ENCODE results near the gene CPAMD8. TPM values are rescaled to one million over a fixed set of nuclear protein-coding genes. Genes with fewer than 3 reads are reported as not detected.
"Not testable (repeated sequence)": the region's sequence is repeated elsewhere in the genome, so short reads cannot be mapped to it uniquely, and the experiment has no call there.

CPAMD8 gene
- total and polyA plus RNA-seq, 2 experiments from 2014 or later: 7.9 to 17.6 TPM

- H3K9me3 ChIP-seq (ENCODE audit: low read depth): no peaks in the 10 kb centered on the region
- no peak overlapping the region for H3K4me2 ChIP-seq
- no peak overlapping the region for H3K4me3 ChIP-seq
- no peaks in the 10 kb centered on the region for H3K79me2 ChIP-seq
- H3K27me3 ChIP-seq: no peaks in the 10 kb centered on the region
- 85% methylated on average over 4 of the region's 4 CpGs for WGBS (ENCODE audit: low lambda C conversion rate, missing lambda C conversion rate)
- H3K36me3 ChIP-seq (replicated peaks; ENCODE audit: insufficient read depth, low read depth): no peaks in the 10 kb centered on the region
- no peak overlapping the region for H3K27ac ChIP-seq
- H4K20me1 ChIP-seq (ENCODE audit: insufficient read depth, poor library complexity, severe bottlenecking): no peaks in the 10 kb centered on the region
- no peaks in the 10 kb centered on the region for H3K9me2 ChIP-seq (replicated peaks; ENCODE audit: insufficient read depth)
- no peak for DNase-seq (ENCODE audit: low spot score)
- TF ChIP-seq EZH2 (IDR thresholded peaks at IDR 0.05; ENCODE audit: borderline replicate concordance) (no peak), CTCF (IDR thresholded peaks at IDR 0.05; ENCODE audit: poor library complexity) (no peak), EZH2phosphoT487 (IDR thresholded peaks at IDR 0.05; ENCODE audit: low read depth, severe bottlenecking, unreplicated experiment) (no peak)
- no peaks in the 10 kb centered on the region for H3K4me1 ChIP-seq (ENCODE audit: insufficient read depth)
- H2AFZ ChIP-seq: no peak overlapping the region
Observed at GRCh38 chr19:16988661-16989060, 37.9 kb downstream of the CPAMD8 start.

- no peak for DNase-seq (ENCODE audit: low spot score)
- H3K9me3 ChIP-seq (ENCODE audit: low read depth): no peaks in the 10 kb centered on the region
- no peaks in the 10 kb centered on the region for H3K9me2 ChIP-seq (replicated peaks; ENCODE audit: insufficient read depth)
- no peaks in the 10 kb centered on the region for H3K36me3 ChIP-seq (replicated peaks; ENCODE audit: insufficient read depth, low read depth)
- no peaks in the 10 kb centered on the region for H3K27me3 ChIP-seq
- H3K4me2 ChIP-seq: no peak overlapping the region
- no peaks in the 10 kb centered on the region for H3K79me2 ChIP-seq
- TF ChIP-seq CTCF (IDR thresholded peaks at IDR 0.05; ENCODE audit: poor library complexity): no peak
- no peak for TF ChIP-seq EZH2phosphoT487 (IDR thresholded peaks at IDR 0.05; ENCODE audit: low read depth, severe bottlenecking, unreplicated experiment)
- no peak for TF ChIP-seq EZH2 (IDR thresholded peaks at IDR 0.05; ENCODE audit: borderline replicate concordance)
- no peak overlapping the region for H3K4me3 ChIP-seq
- no peak overlapping the region for H3K27ac ChIP-seq
- H4K20me1 ChIP-seq (ENCODE audit: insufficient read depth, poor library complexity, severe bottlenecking): no peaks in the 10 kb centered on the region
- H3K4me1 ChIP-seq (ENCODE audit: insufficient read depth): no peaks in the 10 kb centered on the region
- 100% methylated on average over 2 of the region's 2 CpGs for WGBS (ENCODE audit: low lambda C conversion rate, missing lambda C conversion rate)
- H2AFZ ChIP-seq: no peak overlapping the region
Observed at GRCh38 chr19:16985403-16985802, 41.2 kb downstream of the CPAMD8 start.

- not testable (repeated sequence) for H3K9me2 ChIP-seq (replicated peaks; ENCODE audit: insufficient read depth); H3K4me3 ChIP-seq; H4K20me1 ChIP-seq (ENCODE audit: insufficient read depth, poor library complexity, severe bottlenecking); H3K36me3 ChIP-seq (replicated peaks; ENCODE audit: insufficient read depth, low read depth); H3K27ac ChIP-seq; H3K4me2 ChIP-seq; H2AFZ ChIP-seq; DNase-seq (ENCODE audit: low spot score); H3K4me1 ChIP-seq (ENCODE audit: insufficient read depth); H3K79me2 ChIP-seq; H3K27me3 ChIP-seq; H3K9me3 ChIP-seq (ENCODE audit: low read depth)
- 74% methylated on average over 2 of the region's 2 CpGs for WGBS (ENCODE audit: low lambda C conversion rate, missing lambda C conversion rate)
Observed at GRCh38 chr19:16982586-16982985, 44.0 kb downstream of the CPAMD8 start.

GRCh38 chr19:16978839-16979802, 47.5 kb downstream of the CPAMD8 start:
- H3K9me3 ChIP-seq (ENCODE audit: low read depth): no peaks in the 10 kb centered on the region
- no peaks in the 10 kb centered on the region for H3K79me2 ChIP-seq
- H4K20me1 ChIP-seq (ENCODE audit: insufficient read depth, poor library complexity, severe bottlenecking): no peaks in the 10 kb centered on the region
- WGBS (ENCODE audit: low lambda C conversion rate, missing lambda C conversion rate): 92% methylated on average over 1 of the region's 1 CpG
- no peak overlapping the region for H2AFZ ChIP-seq
- no peaks in the 10 kb centered on the region for H3K36me3 ChIP-seq (replicated peaks; ENCODE audit: insufficient read depth, low read depth)
- H3K4me2 ChIP-seq: no peak overlapping the region
- no peak overlapping the region for H3K27ac ChIP-seq
- no peaks in the 10 kb centered on the region for H3K9me2 ChIP-seq (replicated peaks; ENCODE audit: insufficient read depth)
- TF ChIP-seq CTCF (IDR thresholded peaks at IDR 0.05; ENCODE audit: poor library complexity) (no peak), EZH2phosphoT487 (IDR thresholded peaks at IDR 0.05; ENCODE audit: low read depth, severe bottlenecking, unreplicated experiment) (no peak), EZH2 (IDR thresholded peaks at IDR 0.05; ENCODE audit: borderline replicate concordance) (no peak)
- H3K4me3 ChIP-seq: no peak overlapping the region
- no peaks in the 10 kb centered on the region for H3K27me3 ChIP-seq
- H3K4me1 ChIP-seq (ENCODE audit: insufficient read depth): no peaks in the 10 kb centered on the region
- no peak for DNase-seq (ENCODE audit: low spot score)
